Caco-2 (cell line): ENCODE results near the gene CCNI. TPM values are rescaled to one million over a fixed set of nuclear protein-coding genes. Genes with fewer than 3 reads are reported as not detected.

ENCODE experiments used
- BruUV-seq: library from RNA; stranded (reverse); fragments of 400-500 nt; replicated peaks from 2 replicates; lab custom pipeline; 2021; lab: Mats Ljungman, UMichigan
- CTCF ChIA-PET: fragments of 300-600 bp; sonication (Branson Sonifier 250); formaldehyde crosslinking; loops from one replicate; lab custom pipeline; 2022; ENCODE audit warnings: antibody characterized with exemption; lab: Charles Lee
- POLR2A ChIA-PET: fragments of 300-600 bp; sonication (Branson Sonifier 250); formaldehyde crosslinking; loops from one replicate; lab custom pipeline; 2022; ENCODE audit warnings: antibody characterized with exemption; lab: Charles Lee
- DNase-seq, 2 experiments: peaks; one replicate each; pipeline versions ENCODE4 v3.0.0 to v3.0.0-alpha.2; 2020 to 2022
- H3K27me3 ChIP-seq: replicated peaks from 2 replicates; pipeline ENCODE4 v1.6.0; 2011; ENCODE audit warnings: low read length; ENCODE audit not compliant: control insufficient read depth, insufficient read depth
- H3K36me3 ChIP-seq: 2 replicates; pipeline ENCODE4 v1.5.1; 2011; ENCODE audit warnings: low read length; ENCODE audit not compliant: control insufficient read depth, insufficient read depth
- H3K4me1 ChIP-seq: fragments of 250-450 bp; sonication (Bioruptor Pico); 2 replicates; pipeline ENCODE4 v1.5.1; 2020; ENCODE audit warnings: mild to moderate bottlenecking
- H3K4me3 ChIP-seq: 2 replicates; pipeline ENCODE4 v1.5.1; 2011; ENCODE audit warnings: low read depth, mild to moderate bottlenecking, control low read depth, low read length
- H3K9me3 ChIP-seq: fragments of 250-450 bp; sonication (Bioruptor Pico); 2 replicates; pipeline ENCODE4 v1.5.1; 2020; ENCODE audit warnings: mild to moderate bottlenecking, moderate library complexity
- H3K27ac Mint-ChIP-seq: one replicate; pipeline ENCODE4 v1.8.0; 2022; ENCODE audit warnings: mixed read lengths; ENCODE audit not compliant: unreplicated experiment
- H3K27me3 Mint-ChIP-seq: one replicate; pipeline ENCODE4 v1.8.0; 2022; ENCODE audit warnings: mixed read lengths; ENCODE audit not compliant: insufficient read depth, unreplicated experiment
- H3K36me3 Mint-ChIP-seq: one replicate; pipeline ENCODE4 v1.8.0; 2022; ENCODE audit warnings: mild to moderate bottlenecking, mixed read lengths; ENCODE audit not compliant: insufficient read depth, unreplicated experiment
- H3K4me1 Mint-ChIP-seq: one replicate; pipeline ENCODE4 v1.8.0; 2022; ENCODE audit warnings: low read depth, mixed read lengths; ENCODE audit not compliant: unreplicated experiment
- H3K4me3 Mint-ChIP-seq: one replicate; pipeline ENCODE4 v1.8.0; 2022; ENCODE audit warnings: mild to moderate bottlenecking, moderate library complexity, mixed read lengths; ENCODE audit not compliant: unreplicated experiment
- H3K9me3 Mint-ChIP-seq: one replicate; pipeline ENCODE4 v1.8.0; 2022; ENCODE audit warnings: mixed read lengths; ENCODE audit not compliant: unreplicated experiment
- intact Hi-C: fragments of 100-400 bp; cut with micrococcal nuclease; formaldehyde crosslinking; loops from one replicate; pipeline ENCODE4 v1.10.0; 2022; ENCODE audit not compliant: unreplicated experiment
- total RNA-seq: library from RNA; stranded (reverse); gene quantifications from 2 replicates; pipeline ENCODE4 v1.2.3, GENCODE V29; 2022
- TF ChIP-seq, protein P1 (sequence below), 2 experiments: fragments of 200-600 bp in 1 of 2; IDR thresholded peaks; 1 replicate in 1 of 2; 2 replicates in 1 of 2; pipeline versions ENCODE4 v1.5.1 to v1.8.0; 2011 to 2022; ENCODE audit warnings: antibody characterized with exemption in 1 of 2, control low read depth in 1 of 2, inconsistent platforms in 1 of 2, low read depth in 1 of 2, low read length in 1 of 2, mild to moderate bottlenecking in 1 of 2, moderate library complexity in 1 of 2; ENCODE audit not compliant: insufficient read depth in 1 of 2, severe bottlenecking in 1 of 2, unreplicated experiment in 1 of 2

The CCNI gene
- total RNA-seq, 1 experiment from 2014 or later = 164 TPM

DNA sequence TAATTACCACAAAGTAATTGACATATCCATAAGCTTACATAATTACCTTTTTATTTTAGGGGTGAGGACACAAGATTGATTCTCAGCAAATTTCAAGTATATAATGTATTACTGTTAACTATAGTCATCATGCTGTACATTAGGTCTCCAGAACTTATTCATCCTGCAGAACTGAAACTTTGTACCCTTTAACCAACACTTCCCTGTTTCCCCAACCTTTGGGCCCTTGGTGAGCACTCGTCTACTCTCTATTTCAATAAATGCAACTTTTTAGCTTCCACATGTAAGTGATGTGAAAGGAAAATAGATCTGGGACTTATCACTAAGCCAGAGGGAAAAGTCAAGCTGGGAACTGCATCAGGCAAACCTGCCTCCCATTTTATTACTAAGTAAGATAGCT lies 47.6 kb upstream of the CCNI start:
- Mint-ChIP-seq H3K4me1 (no peaks in the 10 kb centered on the region), H3K36me3 (no peaks in the 10 kb centered on the region), H3K9me3 (no peaks in the 10 kb centered on the region), H3K27ac (no peak overlapping the region), H3K27me3 (no peaks in the 10 kb centered on the region), H3K4me3 (no peak overlapping the region)
- Histone ChIP-seq H3K4me3 (no peak overlapping the region), H3K9me3 (no peaks in the 10 kb centered on the region), H3K27me3 (no peaks in the 10 kb centered on the region; the same call in 1 of the 2 replicates), H3K36me3 (no peaks in the 10 kb centered on the region), H3K4me1 (no peaks in the 10 kb centered on the region)
- TF ChIP-seq, protein P1, sequence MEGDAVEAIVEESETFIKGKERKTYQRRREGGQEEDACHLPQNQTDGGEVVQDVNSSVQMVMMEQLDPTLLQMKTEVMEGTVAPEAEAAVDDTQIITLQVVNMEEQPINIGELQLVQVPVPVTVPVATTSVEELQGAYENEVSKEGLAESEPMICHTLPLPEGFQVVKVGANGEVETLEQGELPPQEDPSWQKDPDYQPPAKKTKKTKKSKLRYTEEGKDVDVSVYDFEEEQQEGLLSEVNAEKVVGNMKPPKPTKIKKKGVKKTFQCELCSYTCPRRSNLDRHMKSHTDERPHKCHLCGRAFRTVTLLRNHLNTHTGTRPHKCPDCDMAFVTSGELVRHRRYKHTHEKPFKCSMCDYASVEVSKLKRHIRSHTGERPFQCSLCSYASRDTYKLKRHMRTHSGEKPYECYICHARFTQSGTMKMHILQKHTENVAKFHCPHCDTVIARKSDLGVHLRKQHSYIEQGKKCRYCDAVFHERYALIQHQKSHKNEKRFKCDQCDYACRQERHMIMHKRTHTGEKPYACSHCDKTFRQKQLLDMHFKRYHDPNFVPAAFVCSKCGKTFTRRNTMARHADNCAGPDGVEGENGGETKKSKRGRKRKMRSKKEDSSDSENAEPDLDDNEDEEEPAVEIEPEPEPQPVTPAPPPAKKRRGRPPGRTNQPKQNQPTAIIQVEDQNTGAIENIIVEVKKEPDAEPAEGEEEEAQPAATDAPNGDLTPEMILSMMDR (IDR thresholded peaks at IDR 0.05; ENCODE audit: insufficient read depth in 1 of 2, low read depth in 1 of 2, low read length in 1 of 2, severe bottlenecking in 1 of 2, unreplicated experiment in 1 of 2) = no peak
- BruUV-seq = no TSS peak
- no peak for DNase-seq
- CTCF ChIA-PET = interaction anchor here (0.6 kb wide), 1 partner anchor 80 kb away, joined by 3 read pairs; no protein-coding TSS in a partner anchor
- POLR2A ChIA-PET = no interaction called here
- intact Hi-C loops = no loop called here

DNA sequence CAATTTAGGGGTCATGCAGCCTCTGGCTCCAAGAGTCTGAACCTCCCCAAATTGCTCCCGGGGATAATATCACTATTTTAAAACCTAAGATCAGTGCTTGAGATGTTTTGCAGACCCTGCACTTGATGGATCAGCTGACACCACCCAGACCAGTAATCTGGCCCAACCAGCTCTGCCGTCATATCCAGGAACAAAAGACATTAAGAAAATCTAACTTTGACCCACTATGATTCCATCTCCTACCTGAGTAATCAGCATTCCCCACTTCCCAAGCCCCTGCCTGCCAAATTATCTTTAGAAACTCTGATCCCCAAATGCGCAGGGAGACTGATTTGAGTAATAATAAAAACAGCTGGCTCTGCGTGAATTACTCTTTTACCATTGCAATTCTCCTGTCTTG lies 46.9 kb upstream of the CCNI start:
- intact Hi-C loops = no loop called here
- DNase-seq = no peak
- Mint-ChIP-seq H3K27ac (no peak overlapping the region), H3K9me3 (no peaks in the 10 kb centered on the region), H3K4me3 (no peak overlapping the region), H3K4me1 (no peaks in the 10 kb centered on the region), H3K27me3 (no peaks in the 10 kb centered on the region), H3K36me3 (no peaks in the 10 kb centered on the region)
- no peaks in the 10 kb centered on the region for H3K4me1 ChIP-seq
- H3K4me3 ChIP-seq = no peak overlapping the region
- CTCF ChIA-PET = no interaction called here
- POLR2A ChIA-PET = no interaction called here
- no peaks in the 10 kb centered on the region for H3K36me3 ChIP-seq
- H3K27me3 ChIP-seq = no peaks in the 10 kb centered on the region; the same call in 1 of the 2 replicates
- no peaks in the 10 kb centered on the region for H3K9me3 ChIP-seq
- TF ChIP-seq, protein P1 (IDR thresholded peaks at IDR 0.05; ENCODE audit: insufficient read depth in 1 of 2, low read depth in 1 of 2, low read length in 1 of 2, severe bottlenecking in 1 of 2, unreplicated experiment in 1 of 2) = no peak
- no TSS peak for BruUV-seq

DNA sequence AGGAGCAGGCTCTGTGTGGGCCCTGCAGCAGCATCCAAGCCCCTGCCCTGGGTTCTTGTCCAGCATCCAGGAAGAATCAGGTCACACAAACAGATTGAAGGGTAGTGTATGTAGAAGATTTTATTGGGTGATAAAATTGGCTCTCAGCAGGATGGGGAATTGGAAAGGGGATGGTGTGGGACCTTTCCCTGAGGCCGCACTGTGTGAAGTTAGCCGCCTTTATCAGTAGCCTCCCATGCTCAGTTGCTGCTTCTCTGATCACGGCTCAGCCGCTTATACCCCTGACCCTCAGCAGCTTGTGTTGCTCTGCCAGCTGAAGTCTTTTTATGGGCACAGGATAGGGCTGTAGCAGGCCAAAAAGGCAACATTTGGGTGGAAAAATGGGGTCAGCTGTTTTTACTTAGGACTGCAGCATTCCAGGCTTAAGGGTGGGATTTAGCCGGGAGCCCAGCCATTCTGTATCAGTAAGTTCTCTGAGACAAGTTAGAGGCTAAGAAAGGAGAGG lies 46.0 kb upstream of the CCNI start:
- CTCF ChIA-PET = interaction anchor here (2.0 kb wide), 1 partner anchor 82 kb away, joined by 30 read pairs; no protein-coding TSS in a partner anchor
- Histone ChIP-seq H3K4me3 (no peak overlapping the region), H3K9me3 (no peaks in the 10 kb centered on the region), H3K27me3 (no peaks in the 10 kb centered on the region; the same call in 1 of the 2 replicates), H3K4me1 (no peaks in the 10 kb centered on the region), H3K36me3 (no peaks in the 10 kb centered on the region)
- H3K4me3 Mint-ChIP-seq = no peak overlapping the region
- POLR2A ChIA-PET = no interaction called here
- no peaks in the 10 kb centered on the region for H3K27me3 Mint-ChIP-seq
- H3K9me3 Mint-ChIP-seq = no peaks in the 10 kb centered on the region
- BruUV-seq = no TSS peak
- DNase-seq = no peak
- no peaks in the 10 kb centered on the region for H3K36me3 Mint-ChIP-seq
- H3K27ac Mint-ChIP-seq = no peak overlapping the region
- no peaks in the 10 kb centered on the region for H3K4me1 Mint-ChIP-seq
- intact Hi-C loops = no loop called here
- TF ChIP-seq, protein P1 (IDR thresholded peaks at IDR 0.05; ENCODE audit: insufficient read depth in 1 of 2, low read depth in 1 of 2, low read length in 1 of 2, severe bottlenecking in 1 of 2, unreplicated experiment in 1 of 2) = no peak
